HCT116 (cell line): ENCODE results near the gene MRFAP1L1. TPM values are rescaled to one million over a fixed set of nuclear protein-coding genes. Genes with fewer than 3 reads are reported as not detected.

Experiments
- ATAC-seq: fragments of 200-7000 bp; cut with Tn5 transposase; 2 replicates; pipeline ENCODE4 v1.9.1; 2020; ENCODE audit warnings: mild to moderate bottlenecking, moderate library complexity
- BruUV-seq: library from RNA; stranded (reverse); fragments of 400-500 nt; replicated peaks from 2 replicates; lab custom pipeline; 2021; lab: Mats Ljungman, UMichigan
- CTCF ChIA-PET: fragments of 300-600 bp; sonication (Branson Sonifier 250); formaldehyde crosslinking; loops from one replicate; lab custom pipeline; 2021; ENCODE audit warnings: antibody characterized with exemption; lab: Charles Lee
- POLR2A ChIA-PET: fragments of 300-600, 350-600 bp; sonication (Branson Sonifier 250); formaldehyde crosslinking; loops from one replicate; lab custom pipeline; 2021; ENCODE audit warnings: antibody characterized with exemption; lab: Charles Lee
- RAD21 ChIA-PET, 2 experiments: fragments of 300-600 bp; sonication (Branson Sonifier 250); formaldehyde crosslinking; loops; one replicate each; lab custom pipeline; 2023; ENCODE audit warnings: low total read pairs in 2 of 2; ENCODE audit not compliant: uncharacterized antibody in 2 of 2, unreplicated experiment in 2 of 2, low non-redundant PET in 1 of 2; lab: Charles Lee
- DNase-seq: peaks from one replicate; pipeline ENCODE4 v3.0.0-alpha.2; 2010; ENCODE audit warnings: low read depth, low spot score
- H2AFZ ChIP-seq: fragments of 200-600 bp; shearing (Covaris generic), sonication (generic); 2 replicates; pipeline ENCODE4 v1.6.1; 2017; ENCODE audit warnings: low read depth, mixed run types, mixed read lengths, antibody characterized with exemption, low read length; ENCODE audit not compliant: poor library complexity, severe bottlenecking
- H3K27ac ChIP-seq: 2 replicates; pipeline ENCODE4 v1.5.1; 2012; ENCODE audit warnings: low read depth, low read length
- H3K27me3 ChIP-seq: fragments of 200-600 bp; sonication (generic); 2 replicates; pipeline ENCODE4 v1.6.1; 2016; ENCODE audit warnings: mixed run types, low read length, mixed read lengths; ENCODE audit not compliant: insufficient read depth
- H3K36me3 ChIP-seq, 2 experiments: fragments of 200-500 bp in 1 of 2; fragments of 200-600 bp in 1 of 2; sonication (Bioruptor generic) in 1 of 2; sonication (generic) in 1 of 2; 2 replicates each; pipeline versions ENCODE4 v1.5.1 to v1.6.1; 2014 to 2016; ENCODE audit warnings: low read length in 2 of 2, inconsistent platforms in 1 of 2, mixed read lengths in 1 of 2, mixed run types in 1 of 2; ENCODE audit not compliant: insufficient read depth in 2 of 2, control insufficient read depth in 1 of 2
- H3K4me1 ChIP-seq, 2 experiments: fragments of 200-600 bp in 1 of 2; sonication (generic) in 1 of 2; 2 replicates each; pipeline versions ENCODE4 v1.5.1 to v1.6.1; 2012 to 2017; ENCODE audit warnings: low read length in 2 of 2, inconsistent platforms in 1 of 2, mild to moderate bottlenecking in 1 of 2, mixed read lengths in 1 of 2, mixed run types in 1 of 2, moderate library complexity in 1 of 2; ENCODE audit not compliant: insufficient read depth in 2 of 2, control insufficient read depth in 1 of 2
- H3K4me2 ChIP-seq: fragments of 200-600 bp; sonication (generic); 2 replicates; pipeline ENCODE4 v1.6.1; 2017; ENCODE audit warnings: mixed run types, low read length, mixed read lengths
- H3K4me3 ChIP-seq, 2 experiments: fragments of 200-600 bp in 1 of 2; sonication (generic) in 1 of 2; replicated peaks in 1 of 2; 2 replicates each; pipeline ENCODE4 v1.5.1; 2011 to 2016; ENCODE audit warnings: low read length in 2 of 2, control low read depth in 1 of 2, low read depth in 1 of 2, mild to moderate bottlenecking in 1 of 2, mixed read lengths in 1 of 2, mixed run types in 1 of 2
- H3K79me2 ChIP-seq: fragments of 200-600 bp; sonication (generic); 2 replicates; pipeline ENCODE4 v1.6.1; 2017; ENCODE audit warnings: mild to moderate bottlenecking, mixed run types, low read length, moderate library complexity, mixed read lengths; ENCODE audit not compliant: insufficient read depth
- H3K9ac ChIP-seq: fragments of 200-600 bp; sonication (generic); 2 replicates; pipeline ENCODE4 v1.6.1; 2016; ENCODE audit warnings: low read length, mixed read lengths
- H3K9me2 ChIP-seq: fragments of 200-600 bp; sonication (generic), shearing (Covaris generic); 2 replicates; pipeline ENCODE4 v1.6.1; 2017; ENCODE audit warnings: mixed run types, mild to moderate bottlenecking, moderate library complexity; ENCODE audit not compliant: insufficient read depth
- H3K9me3 ChIP-seq, 2 experiments: fragments of 200-500 bp in 1 of 2; fragments of 200-600 bp in 1 of 2; sonication (Bioruptor generic) in 1 of 2; sonication (generic) in 1 of 2; 2 replicates each; pipeline ENCODE4 v1.6.1; 2014 to 2017; ENCODE audit warnings: low read length in 2 of 2, mixed read lengths in 2 of 2, inconsistent platforms in 1 of 2, low read depth in 1 of 2, mild to moderate bottlenecking in 1 of 2, mixed run types in 1 of 2, moderate library complexity in 1 of 2; ENCODE audit not compliant: control insufficient read depth in 1 of 2, insufficient read depth in 1 of 2
- H4K20me1 ChIP-seq: fragments of 200-600 bp; sonication (generic), shearing (Covaris generic); 2 replicates; pipeline ENCODE4 v1.6.1; 2017; ENCODE audit warnings: mixed run types, mild to moderate bottlenecking, moderate library complexity; ENCODE audit not compliant: insufficient read depth
- CBX3 ChIP-seq: IDR thresholded peaks from 2 replicates; pipeline ENCODE4 v1.6.1; 2012; ENCODE audit warnings: low read depth
- CEBPB ChIP-seq: IDR thresholded peaks from 2 replicates; pipeline ENCODE4 v1.6.1; 2012; ENCODE audit warnings: low read depth
- ELF1 ChIP-seq: IDR thresholded peaks from 2 replicates; pipeline ENCODE4 v1.6.1; 2012; ENCODE audit warnings: low read depth, borderline replicate concordance
- EZH2 ChIP-seq: fragments of 200-600 bp; sonication (generic); IDR thresholded peaks from 2 replicates; pipeline ENCODE4 v1.6.1; 2017; ENCODE audit warnings: antibody characterized with exemption, mixed run types
- EZH2phosphoT487 ChIP-seq: fragments of 200-600 bp; IDR thresholded peaks from 2 replicates; pipeline ENCODE4 v1.6.1; 2018; ENCODE audit warnings: antibody characterized with exemption, borderline replicate concordance
- FOSL1 ChIP-seq: IDR thresholded peaks from 2 replicates; pipeline ENCODE4 v1.6.1; 2012; ENCODE audit warnings: low read depth
- JUND ChIP-seq: IDR thresholded peaks from 2 replicates; pipeline ENCODE4 v1.6.1; 2012
- POLR2A ChIP-seq: IDR thresholded peaks from 2 replicates; pipeline ENCODE4 v1.7.0; 2011; ENCODE audit warnings: borderline replicate concordance; ENCODE audit not compliant: insufficient read depth, insufficient read length; ENCODE audit errors: extremely low read depth
- SIN3A ChIP-seq: IDR thresholded peaks from 2 replicates; pipeline ENCODE4 v1.6.1; 2012; ENCODE audit warnings: low read depth
- SRF ChIP-seq: IDR thresholded peaks from 2 replicates; pipeline ENCODE4 v1.6.1; 2012; ENCODE audit warnings: low read depth
- YY1 ChIP-seq: IDR thresholded peaks from 2 replicates; pipeline ENCODE4 v1.6.1; 2011; ENCODE audit warnings: low read length, low read depth, moderate library complexity, mild to moderate bottlenecking; ENCODE audit not compliant: insufficient replicate concordance; ENCODE audit errors: extremely low read depth
- ZFX ChIP-seq: fragments of 450-650 bp; IDR thresholded peaks from 2 replicates; pipeline ENCODE4 v1.6.1; 2017
- ZNF274 ChIP-seq: fragments of 200-500 bp; sonication (Bioruptor generic); IDR thresholded peaks from 2 replicates; pipeline ENCODE4 v1.6.1; 2014; ENCODE audit warnings: mild to moderate bottlenecking, low read depth, low read length, inconsistent platforms
- intact Hi-C: fragments of 100-400 bp; cut with micrococcal nuclease; formaldehyde crosslinking; loops from 2 replicates; pipeline ENCODE4 v1.10.0; 2022
- total RNA-seq: library from RNA; stranded (reverse); gene quantifications from one replicate; pipeline ENCODE4 v1.2.1, GENCODE V29; 2021; ENCODE audit not compliant: unreplicated experiment
- TF ChIP-seq, protein P1 (sequence below): IDR thresholded peaks from 2 replicates; pipeline ENCODE4 v1.6.1; 2011; ENCODE audit warnings: mild to moderate bottlenecking, low read length, moderate library complexity; ENCODE audit not compliant: insufficient replicate concordance; ENCODE audit errors: extremely low read depth
- TF ChIP-seq, protein P2 (sequence below): IDR thresholded peaks from 2 replicates; pipeline ENCODE4 v1.6.1; 2012
- TF ChIP-seq, protein P3 (sequence below), 3 experiments: fragments of 200-600 bp in 1 of 3; sonication (generic) in 1 of 3; IDR thresholded peaks in 2 of 3; conservative IDR thresholded peaks in 1 of 3; 2 replicates each; pipeline ENCODE4 v1.5.1; 2012 to 2017; ENCODE audit warnings: low read depth in 2 of 3, low read length in 2 of 3, antibody characterized with exemption in 1 of 3, borderline replicate concordance in 1 of 3, control low read depth in 1 of 3, mild to moderate bottlenecking in 1 of 3, mixed read lengths in 1 of 3, mixed run types in 1 of 3, moderate library complexity in 1 of 3; ENCODE audit not compliant: insufficient read depth in 1 of 3
- TF ChIP-seq, protein P4 (sequence below): IDR thresholded peaks from 2 replicates; pipeline ENCODE4 v1.6.1; 2012; ENCODE audit warnings: low read depth

Gene MRFAP1L1
- total RNA-seq, 1 experiment from 2014 or later, result 43.0 TPM

DNA sequence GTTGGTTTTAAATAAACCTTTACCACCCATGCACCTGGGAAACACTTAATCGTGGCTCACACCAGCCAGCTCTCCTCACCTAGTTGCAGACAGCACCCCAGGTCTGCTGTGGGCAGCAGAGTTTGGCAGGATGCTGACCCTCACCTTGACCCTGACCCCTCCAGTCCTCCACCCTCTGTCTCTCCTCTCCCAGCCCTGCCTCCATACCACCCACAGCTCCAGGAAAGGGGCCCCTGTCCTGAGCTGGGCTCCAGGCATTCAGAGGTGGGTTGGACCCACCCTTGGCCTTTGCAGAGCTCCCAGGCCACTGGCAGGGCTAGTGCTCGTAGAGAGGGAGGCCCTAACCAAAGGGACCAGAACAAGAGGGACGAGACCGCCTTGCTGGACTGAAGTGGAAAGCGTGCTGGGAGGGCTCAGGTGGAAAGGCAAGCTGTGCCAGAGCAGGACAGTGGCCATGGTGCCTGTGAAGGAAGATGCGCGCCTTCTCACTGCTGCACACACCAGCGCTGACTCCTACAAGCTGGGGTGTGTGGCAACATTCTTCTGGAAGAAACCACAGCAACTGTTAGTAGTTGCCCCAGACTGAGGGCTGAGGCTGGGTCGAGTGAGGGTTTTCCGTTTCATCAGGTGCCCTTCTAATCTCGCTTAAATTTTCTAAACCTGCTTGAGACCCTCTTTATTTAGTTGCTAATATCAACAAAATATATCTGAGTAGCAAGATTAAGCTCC, 26.6 kb downstream of the MRFAP1L1 start:
- DNase-seq (no peak), ATAC-seq (no peak)
- H3K4me2 ChIP-seq, result no peak overlapping the region
- H4K20me1 ChIP-seq, result no peaks in the 10 kb centered on the region
- no peak overlapping the region for H3K4me3 ChIP-seq
- H3K27ac ChIP-seq, result no peak overlapping the region
- POLR2A ChIA-PET, result interaction anchor here (1.1 kb wide), 1 partner anchor 10 kb away, joined by 6 read pairs; a partner anchor contains a TSS
- RAD21 ChIA-PET, result no interaction called here
- H3K4me1 ChIP-seq, result peaks cover 6 to 11% of the 10 kb centered on the region in 2 experiments
- H3K36me3 ChIP-seq, result no peaks in the 10 kb centered on the region
- H3K9ac ChIP-seq, result no peak overlapping the region
- TF ChIP-seq ELF1 (no peak), ZFX (no peak), SRF (no peak), CEBPB (no peak), SIN3A (no peak), JUND (no peak), POLR2A (no peak), EZH2phosphoT487 (no peak), YY1 (no peak), ZNF274 (no peak), FOSL1 (no peak), EZH2 (no peak), CBX3 (no peak)
- TF ChIP-seq, protein P1, sequence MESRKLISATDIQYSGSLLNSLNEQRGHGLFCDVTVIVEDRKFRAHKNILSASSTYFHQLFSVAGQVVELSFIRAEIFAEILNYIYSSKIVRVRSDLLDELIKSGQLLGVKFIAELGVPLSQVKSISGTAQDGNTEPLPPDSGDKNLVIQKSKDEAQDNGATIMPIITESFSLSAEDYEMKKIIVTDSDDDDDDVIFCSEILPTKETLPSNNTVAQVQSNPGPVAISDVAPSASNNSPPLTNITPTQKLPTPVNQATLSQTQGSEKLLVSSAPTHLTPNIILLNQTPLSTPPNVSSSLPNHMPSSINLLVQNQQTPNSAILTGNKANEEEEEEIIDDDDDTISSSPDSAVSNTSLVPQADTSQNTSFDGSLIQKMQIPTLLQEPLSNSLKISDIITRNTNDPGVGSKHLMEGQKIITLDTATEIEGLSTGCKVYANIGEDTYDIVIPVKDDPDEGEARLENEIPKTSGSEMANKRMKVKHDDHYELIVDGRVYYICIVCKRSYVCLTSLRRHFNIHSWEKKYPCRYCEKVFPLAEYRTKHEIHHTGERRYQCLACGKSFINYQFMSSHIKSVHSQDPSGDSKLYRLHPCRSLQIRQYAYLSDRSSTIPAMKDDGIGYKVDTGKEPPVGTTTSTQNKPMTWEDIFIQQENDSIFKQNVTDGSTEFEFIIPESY, result no peak
- TF ChIP-seq, protein P2, sequence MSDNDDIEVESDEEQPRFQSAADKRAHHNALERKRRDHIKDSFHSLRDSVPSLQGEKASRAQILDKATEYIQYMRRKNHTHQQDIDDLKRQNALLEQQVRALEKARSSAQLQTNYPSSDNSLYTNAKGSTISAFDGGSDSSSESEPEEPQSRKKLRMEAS, result no peak
- TF ChIP-seq, protein P3, sequence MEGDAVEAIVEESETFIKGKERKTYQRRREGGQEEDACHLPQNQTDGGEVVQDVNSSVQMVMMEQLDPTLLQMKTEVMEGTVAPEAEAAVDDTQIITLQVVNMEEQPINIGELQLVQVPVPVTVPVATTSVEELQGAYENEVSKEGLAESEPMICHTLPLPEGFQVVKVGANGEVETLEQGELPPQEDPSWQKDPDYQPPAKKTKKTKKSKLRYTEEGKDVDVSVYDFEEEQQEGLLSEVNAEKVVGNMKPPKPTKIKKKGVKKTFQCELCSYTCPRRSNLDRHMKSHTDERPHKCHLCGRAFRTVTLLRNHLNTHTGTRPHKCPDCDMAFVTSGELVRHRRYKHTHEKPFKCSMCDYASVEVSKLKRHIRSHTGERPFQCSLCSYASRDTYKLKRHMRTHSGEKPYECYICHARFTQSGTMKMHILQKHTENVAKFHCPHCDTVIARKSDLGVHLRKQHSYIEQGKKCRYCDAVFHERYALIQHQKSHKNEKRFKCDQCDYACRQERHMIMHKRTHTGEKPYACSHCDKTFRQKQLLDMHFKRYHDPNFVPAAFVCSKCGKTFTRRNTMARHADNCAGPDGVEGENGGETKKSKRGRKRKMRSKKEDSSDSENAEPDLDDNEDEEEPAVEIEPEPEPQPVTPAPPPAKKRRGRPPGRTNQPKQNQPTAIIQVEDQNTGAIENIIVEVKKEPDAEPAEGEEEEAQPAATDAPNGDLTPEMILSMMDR (IDR thresholded peaks at IDR 0.05 in 2 of 3, conservative IDR thresholded peaks at IDR 0.05 in 1 of 3; ENCODE audit: borderline replicate concordance in 1 of 3, insufficient read depth in 1 of 3, low read depth in 2 of 3, low read length in 2 of 3), result no peak
- TF ChIP-seq, protein P4, sequence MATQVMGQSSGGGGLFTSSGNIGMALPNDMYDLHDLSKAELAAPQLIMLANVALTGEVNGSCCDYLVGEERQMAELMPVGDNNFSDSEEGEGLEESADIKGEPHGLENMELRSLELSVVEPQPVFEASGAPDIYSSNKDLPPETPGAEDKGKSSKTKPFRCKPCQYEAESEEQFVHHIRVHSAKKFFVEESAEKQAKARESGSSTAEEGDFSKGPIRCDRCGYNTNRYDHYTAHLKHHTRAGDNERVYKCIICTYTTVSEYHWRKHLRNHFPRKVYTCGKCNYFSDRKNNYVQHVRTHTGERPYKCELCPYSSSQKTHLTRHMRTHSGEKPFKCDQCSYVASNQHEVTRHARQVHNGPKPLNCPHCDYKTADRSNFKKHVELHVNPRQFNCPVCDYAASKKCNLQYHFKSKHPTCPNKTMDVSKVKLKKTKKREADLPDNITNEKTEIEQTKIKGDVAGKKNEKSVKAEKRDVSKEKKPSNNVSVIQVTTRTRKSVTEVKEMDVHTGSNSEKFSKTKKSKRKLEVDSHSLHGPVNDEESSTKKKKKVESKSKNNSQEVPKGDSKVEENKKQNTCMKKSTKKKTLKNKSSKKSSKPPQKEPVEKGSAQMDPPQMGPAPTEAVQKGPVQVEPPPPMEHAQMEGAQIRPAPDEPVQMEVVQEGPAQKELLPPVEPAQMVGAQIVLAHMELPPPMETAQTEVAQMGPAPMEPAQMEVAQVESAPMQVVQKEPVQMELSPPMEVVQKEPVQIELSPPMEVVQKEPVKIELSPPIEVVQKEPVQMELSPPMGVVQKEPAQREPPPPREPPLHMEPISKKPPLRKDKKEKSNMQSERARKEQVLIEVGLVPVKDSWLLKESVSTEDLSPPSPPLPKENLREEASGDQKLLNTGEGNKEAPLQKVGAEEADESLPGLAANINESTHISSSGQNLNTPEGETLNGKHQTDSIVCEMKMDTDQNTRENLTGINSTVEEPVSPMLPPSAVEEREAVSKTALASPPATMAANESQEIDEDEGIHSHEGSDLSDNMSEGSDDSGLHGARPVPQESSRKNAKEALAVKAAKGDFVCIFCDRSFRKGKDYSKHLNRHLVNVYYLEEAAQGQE, result no peak
- CTCF ChIA-PET, result interaction anchor here (1.1 kb wide), 1 partner anchor 10 kb away, joined by 3 read pairs; a partner anchor contains a TSS
- H2AFZ ChIP-seq, result no peak overlapping the region
- no peaks in the 10 kb centered on the region for H3K9me3 ChIP-seq
- H3K79me2 ChIP-seq, result no peaks in the 10 kb centered on the region
- intact Hi-C loops, result loop anchor here (10.0 kb wide), 1 partner anchor 348 kb away; no protein-coding TSS in a partner anchor
- H3K27me3 ChIP-seq, result no peaks in the 10 kb centered on the region
- no TSS peak for BruUV-seq
- no peaks in the 10 kb centered on the region for H3K9me2 ChIP-seq
